Kidney tubule cell (primary cell): Measurements from ENCODE around the gene PNRC1.
"Not testable (repeated sequence)": the region's sequence is repeated elsewhere in the genome, so short reads cannot be mapped to it uniquely, and the experiment has no call there.

Experiments used
- DNase-seq: peaks from one replicate; pipeline ENCODE4 v3.0.0-alpha.2; 2018; ENCODE audit warnings: low spot score

The PNRC1 gene

GRCh38 chr6:89080281-89081128 lies at the start of gene PNRC1:
Gene PNRC1 (plus strand): TSS chr6:89080751. CDS start chr6:89080895, 144 bp downstream.
- peak; percentile 100 for DNase-seq

- no peak for DNase-seq
These were observed 48.0 kb upstream of the PNRC1 start for GRCh38 chr6:89032599-89032998.

- no peak for DNase-seq
These were observed 47.1 kb upstream of the PNRC1 start for GRCh38 chr6:89033461-89033860.

GRCh38 chr6:89034116-89034515 lies 46.4 kb upstream of the PNRC1 start:
- peak; percentile 30 for DNase-seq

GRCh38 chr6:89034586-89035251 lies 45.8 kb upstream of the PNRC1 start:
- DNase-seq = peak; percentile 77

GRCh38 chr6:89035252-89036101 lies 45.1 kb upstream of the PNRC1 start:
- peak; percentile 97 for DNase-seq

- DNase-seq = peak; percentile 75
These were observed 43.2 kb upstream of the PNRC1 start for GRCh38 chr6:89037141-89037900.

- not testable (repeated sequence) for DNase-seq
These were observed 42.7 kb upstream of the PNRC1 start for GRCh38 chr6:89037901-89038293.

- DNase-seq = no peak
These were observed 37.9 kb upstream of the PNRC1 start for GRCh38 chr6:89042664-89043063.

GRCh38 chr6:89044328-89045010 lies 36.1 kb upstream of the PNRC1 start:
- DNase-seq = no peak

- DNase-seq = no peak
These were observed 35.6 kb upstream of the PNRC1 start for GRCh38 chr6:89045011-89045387.

GRCh38 chr6:89045576-89045975 lies 35.0 kb upstream of the PNRC1 start:
- DNase-seq = no peak

GRCh38 chr6:89047473-89047872 lies 33.1 kb upstream of the PNRC1 start:
- no peak for DNase-seq

GRCh38 chr6:89048288-89048923 lies 32.1 kb upstream of the PNRC1 start:
- no peak for DNase-seq

- peak; percentile 59 for DNase-seq
These were observed 31.6 kb upstream of the PNRC1 start for GRCh38 chr6:89048985-89049384.

- DNase-seq = no peak
These were observed 30.4 kb upstream of the PNRC1 start for GRCh38 chr6:89050155-89050554.

- DNase-seq = no peak
These were observed 29.9 kb upstream of the PNRC1 start for GRCh38 chr6:89050697-89051096.

- no peak for DNase-seq
These were observed 28.9 kb upstream of the PNRC1 start for GRCh38 chr6:89051676-89052075.

- no peak for DNase-seq
These were observed 26.3 kb upstream of the PNRC1 start for GRCh38 chr6:89054208-89054607.

- no peak for DNase-seq
These were observed 22.8 kb upstream of the PNRC1 start for GRCh38 chr6:89057759-89058158.

- no peak for DNase-seq
These were observed 21.9 kb upstream of the PNRC1 start for GRCh38 chr6:89058627-89059026.
